Measurements from ENCODE around the gene RFTN1. TPM values are rescaled to one million over a fixed set of nuclear protein-coding genes. Genes with fewer than 3 reads are reported as not detected.

Gene RFTN1
- polyA plus RNA-seq, 2 donors, result 2.1 to 3.7 TPM

DNA sequence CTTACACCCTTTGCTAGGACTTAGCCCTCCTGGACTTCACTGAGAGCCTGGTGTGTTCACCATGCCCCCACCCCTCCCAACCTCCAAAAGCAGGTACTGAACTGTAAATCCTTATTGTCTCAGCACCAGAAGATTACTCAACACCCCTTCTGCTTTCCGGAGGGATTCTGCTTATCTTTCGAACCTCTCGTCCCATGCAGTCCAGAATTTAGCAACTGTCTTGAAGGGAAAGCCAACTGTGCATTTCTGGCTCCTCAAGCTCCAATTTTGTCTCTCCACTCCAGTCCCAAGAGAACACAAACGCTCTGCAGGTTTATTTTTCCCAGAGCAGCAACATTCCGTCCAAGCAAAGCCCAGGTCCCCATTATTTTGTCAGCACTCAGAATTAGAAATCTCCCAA is 49.6 kb downstream of the RFTN1 start:
- Histone ChIP-seq H3K4me3 (ENCODE audit: low read depth in 1 of 2, low read length in 2 of 2) (no peak overlapping the region), H3K36me3 (ENCODE audit: control insufficient read depth in 2 of 2, insufficient read depth in 2 of 2, low read length in 1 of 2) (no peaks in the 10 kb centered on the region), H3K27ac (ENCODE audit: low read depth in 2 of 2, low read length in 1 of 2) (no peak overlapping the region), H3K4me1 (ENCODE audit: control insufficient read depth in 2 of 2, insufficient read depth in 2 of 2, low read length in 1 of 2) (no peaks in the 10 kb centered on the region), H3K27me3 (ENCODE audit: control insufficient read depth in 1 of 2, insufficient read depth in 2 of 2, low read length in 2 of 2) (no peaks in the 10 kb centered on the region), H3K9me3 (ENCODE audit: control insufficient read depth in 2 of 2, insufficient read depth in 1 of 2, low read depth in 1 of 2, low read length in 1 of 2) (no peaks in the 10 kb centered on the region)
- 71 to 86% methylated on average over 5 of the region's 5 CpGs for WGBS, 2 donors

DNA sequence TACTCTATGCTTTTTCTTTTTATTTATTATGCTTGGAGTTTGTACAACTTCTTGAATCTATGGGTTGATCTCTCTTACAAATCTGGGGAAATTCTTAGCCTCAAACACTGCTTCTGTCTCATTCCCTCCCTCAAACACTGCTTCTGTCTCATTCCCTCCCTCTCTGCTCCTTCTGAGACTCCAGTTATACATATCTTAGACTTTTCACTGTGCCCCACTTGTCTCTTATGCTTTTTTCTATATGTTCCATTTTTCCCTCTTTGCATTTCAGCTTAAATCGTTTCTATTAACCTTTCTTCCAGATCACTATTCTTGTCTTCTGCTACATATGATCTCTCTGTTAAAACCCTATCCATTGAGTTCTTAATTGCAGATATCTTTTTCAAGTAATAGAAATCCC is 50.4 kb downstream of the RFTN1 start:
- Histone ChIP-seq H3K27me3 (ENCODE audit: control insufficient read depth in 1 of 2, insufficient read depth in 2 of 2, low read length in 2 of 2) (no peaks in the 10 kb centered on the region), H3K27ac (ENCODE audit: low read depth in 2 of 2, low read length in 1 of 2) (no peak overlapping the region), H3K9me3 (ENCODE audit: control insufficient read depth in 2 of 2, insufficient read depth in 1 of 2, low read depth in 1 of 2, low read length in 1 of 2) (no peaks in the 10 kb centered on the region), H3K4me3 (ENCODE audit: low read depth in 1 of 2, low read length in 2 of 2) (no peak overlapping the region), H3K36me3 (ENCODE audit: control insufficient read depth in 2 of 2, insufficient read depth in 2 of 2, low read length in 1 of 2) (no peaks in the 10 kb centered on the region), H3K4me1 (ENCODE audit: control insufficient read depth in 2 of 2, insufficient read depth in 2 of 2, low read length in 1 of 2) (no peaks in the 10 kb centered on the region)
- 77 to 85% methylated on average over 1 of the region's 1 CpG for WGBS, 2 donors

DNA sequence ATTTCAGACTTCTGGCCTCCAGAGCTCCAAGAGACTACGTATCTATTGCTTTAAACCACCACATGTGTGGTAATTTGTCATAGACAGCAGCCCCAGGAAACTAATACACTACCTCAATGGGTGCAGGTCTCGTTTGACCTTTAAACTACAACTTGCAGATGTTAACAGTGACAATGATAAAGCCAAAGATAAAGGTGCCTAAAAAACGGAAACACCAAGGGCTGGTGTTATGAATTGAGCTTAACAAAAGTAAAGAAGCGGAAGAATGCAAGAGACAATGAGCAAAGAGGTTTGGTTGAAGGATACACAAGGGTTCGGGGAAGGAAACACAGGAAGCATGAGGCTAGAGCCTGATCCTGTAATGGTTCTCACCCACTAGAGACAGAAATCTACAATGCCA is 50.8 kb downstream of the RFTN1 start:
- no peak overlapping the region for H3K4me3 ChIP-seq (ENCODE audit: low read depth in 1 of 2, low read length in 2 of 2)
- no peaks in the 10 kb centered on the region for H3K27me3 ChIP-seq (ENCODE audit: control insufficient read depth in 1 of 2, insufficient read depth in 2 of 2, low read length in 2 of 2)
- H3K4me1 ChIP-seq (ENCODE audit: control insufficient read depth in 2 of 2, insufficient read depth in 2 of 2, low read length in 1 of 2), result no peaks in the 10 kb centered on the region
- 64 to 74% methylated on average over 5 of the region's 5 CpGs for WGBS, 2 donors
- H3K36me3 ChIP-seq (ENCODE audit: control insufficient read depth in 2 of 2, insufficient read depth in 2 of 2, low read length in 1 of 2), result no peaks in the 10 kb centered on the region
- no peak overlapping the region for H3K27ac ChIP-seq (ENCODE audit: low read depth in 2 of 2, low read length in 1 of 2)
- H3K9me3 ChIP-seq (ENCODE audit: control insufficient read depth in 2 of 2, insufficient read depth in 1 of 2, low read depth in 1 of 2, low read length in 1 of 2), result no peaks in the 10 kb centered on the region

DNA sequence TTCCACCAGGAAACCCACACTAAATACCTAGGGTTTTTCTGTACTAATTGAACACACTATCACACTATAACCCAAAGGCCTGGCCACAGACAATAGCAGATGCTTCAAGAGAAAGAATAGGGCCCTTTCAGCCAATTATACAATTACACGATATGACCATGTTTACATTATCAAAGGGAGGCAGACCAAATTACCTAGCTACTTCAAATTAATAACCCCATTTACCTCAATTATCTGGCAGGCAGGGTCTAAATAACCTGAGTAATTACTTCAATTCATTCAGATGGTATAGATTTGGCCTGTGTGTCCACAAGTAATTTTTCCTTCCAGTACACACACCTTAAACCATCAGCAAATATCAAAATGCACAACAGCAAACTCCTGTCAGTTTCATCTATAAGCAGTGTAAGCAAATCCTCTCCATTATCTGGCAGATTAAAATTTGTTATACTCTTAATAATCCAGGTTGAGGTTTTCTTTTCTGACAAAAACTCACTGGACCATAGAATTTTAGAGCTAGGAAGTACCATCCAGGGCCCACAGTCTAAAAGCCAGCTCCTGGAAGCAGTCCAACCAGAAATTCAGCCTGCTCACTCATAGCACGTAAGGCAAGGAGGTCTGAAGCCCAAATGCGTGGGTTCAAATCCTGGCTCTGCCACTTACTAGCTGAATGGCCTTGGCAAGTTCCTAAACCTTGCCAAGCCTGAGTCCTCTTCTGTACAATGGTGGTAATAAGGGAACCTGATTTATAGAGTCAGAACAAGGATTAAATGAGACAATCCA is 51.8 kb downstream of the RFTN1 start:
- H3K4me3 ChIP-seq (ENCODE audit: low read depth in 1 of 2, low read length in 2 of 2), result no peak overlapping the region
- WGBS, 2 donors, result 78 to 79% methylated on average over 3 of the region's 3 CpGs
- H3K27ac ChIP-seq (ENCODE audit: low read depth in 2 of 2, low read length in 1 of 2), result no peak overlapping the region
- H3K9me3 ChIP-seq (ENCODE audit: control insufficient read depth in 2 of 2, insufficient read depth in 1 of 2, low read depth in 1 of 2, low read length in 1 of 2), result no peaks in the 10 kb centered on the region
- H3K36me3 ChIP-seq (ENCODE audit: control insufficient read depth in 2 of 2, insufficient read depth in 2 of 2, low read length in 1 of 2), result no peaks in the 10 kb centered on the region
- H3K27me3 ChIP-seq (ENCODE audit: control insufficient read depth in 1 of 2, insufficient read depth in 2 of 2, low read length in 2 of 2), result no peaks in the 10 kb centered on the region
- no peaks in the 10 kb centered on the region for H3K4me1 ChIP-seq (ENCODE audit: control insufficient read depth in 2 of 2, insufficient read depth in 2 of 2, low read length in 1 of 2)

DNA sequence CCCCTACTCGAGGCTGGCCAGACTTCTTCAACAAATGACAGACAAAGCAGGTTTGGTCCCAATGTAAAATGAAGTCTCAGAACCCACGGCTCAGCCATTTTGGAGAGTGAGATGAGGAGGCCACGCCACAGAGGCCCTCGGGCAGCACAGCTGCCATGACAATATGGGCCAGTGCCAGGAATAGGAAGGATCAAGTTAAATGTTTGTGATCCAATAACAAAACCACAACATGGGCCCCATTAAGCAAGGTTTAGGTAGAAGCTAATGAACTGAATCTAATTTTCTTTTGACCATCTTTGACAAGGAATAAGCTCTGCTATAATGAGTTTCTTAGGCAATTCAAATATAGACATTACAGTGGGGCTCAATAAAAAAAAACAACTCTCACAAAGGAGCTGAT is 52.6 kb downstream of the RFTN1 start:
- Histone ChIP-seq H3K27ac (ENCODE audit: low read depth in 2 of 2, low read length in 1 of 2) (peak overlapping the region in 1 of 2 donors; percentile 22), H3K9me3 (ENCODE audit: control insufficient read depth in 2 of 2, insufficient read depth in 1 of 2, low read depth in 1 of 2, low read length in 1 of 2) (no peaks in the 10 kb centered on the region), H3K4me1 (ENCODE audit: control insufficient read depth in 2 of 2, insufficient read depth in 2 of 2, low read length in 1 of 2) (no peaks in the 10 kb centered on the region), H3K4me3 (ENCODE audit: low read depth in 1 of 2, low read length in 2 of 2) (no peak overlapping the region), H3K36me3 (ENCODE audit: control insufficient read depth in 2 of 2, insufficient read depth in 2 of 2, low read length in 1 of 2) (no peaks in the 10 kb centered on the region), H3K27me3 (ENCODE audit: control insufficient read depth in 1 of 2, insufficient read depth in 2 of 2, low read length in 2 of 2) (no peaks in the 10 kb centered on the region)
- 73 to 75% methylated on average over 4 of the region's 4 CpGs for WGBS, 2 donors

DNA sequence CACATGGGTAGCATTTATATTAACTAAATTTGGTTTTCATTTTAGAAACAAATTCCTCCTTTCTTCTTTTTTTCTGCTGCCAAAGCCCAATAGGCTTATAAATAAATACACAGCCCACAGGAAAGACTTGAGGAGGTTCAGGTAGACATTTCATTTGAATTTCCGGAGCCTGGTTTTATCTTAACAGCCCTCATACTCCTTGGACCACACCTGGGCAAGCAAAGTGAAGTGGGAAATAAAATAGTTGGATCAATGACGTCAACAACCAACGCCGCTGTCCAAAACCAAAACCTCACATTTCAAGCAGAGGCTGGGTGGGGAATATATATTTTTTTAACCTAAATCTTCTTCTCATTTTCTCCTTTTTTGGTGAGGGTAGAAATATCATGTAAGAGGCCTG is 53.2 kb downstream of the RFTN1 start:
- Histone ChIP-seq H3K4me1 (ENCODE audit: control insufficient read depth in 2 of 2, insufficient read depth in 2 of 2, low read length in 1 of 2) (no peaks in the 10 kb centered on the region), H3K9me3 (ENCODE audit: control insufficient read depth in 2 of 2, insufficient read depth in 1 of 2, low read depth in 1 of 2, low read length in 1 of 2) (no peaks in the 10 kb centered on the region), H3K36me3 (ENCODE audit: control insufficient read depth in 2 of 2, insufficient read depth in 2 of 2, low read length in 1 of 2) (no peaks in the 10 kb centered on the region), H3K27me3 (ENCODE audit: control insufficient read depth in 1 of 2, insufficient read depth in 2 of 2, low read length in 2 of 2) (no peaks in the 10 kb centered on the region), H3K27ac (ENCODE audit: low read depth in 2 of 2, low read length in 1 of 2) (no peak overlapping the region), H3K4me3 (ENCODE audit: low read depth in 1 of 2, low read length in 2 of 2) (no peak overlapping the region)
- WGBS, 2 donors, result 87 to 91% methylated on average over 4 of the region's 4 CpGs

DNA sequence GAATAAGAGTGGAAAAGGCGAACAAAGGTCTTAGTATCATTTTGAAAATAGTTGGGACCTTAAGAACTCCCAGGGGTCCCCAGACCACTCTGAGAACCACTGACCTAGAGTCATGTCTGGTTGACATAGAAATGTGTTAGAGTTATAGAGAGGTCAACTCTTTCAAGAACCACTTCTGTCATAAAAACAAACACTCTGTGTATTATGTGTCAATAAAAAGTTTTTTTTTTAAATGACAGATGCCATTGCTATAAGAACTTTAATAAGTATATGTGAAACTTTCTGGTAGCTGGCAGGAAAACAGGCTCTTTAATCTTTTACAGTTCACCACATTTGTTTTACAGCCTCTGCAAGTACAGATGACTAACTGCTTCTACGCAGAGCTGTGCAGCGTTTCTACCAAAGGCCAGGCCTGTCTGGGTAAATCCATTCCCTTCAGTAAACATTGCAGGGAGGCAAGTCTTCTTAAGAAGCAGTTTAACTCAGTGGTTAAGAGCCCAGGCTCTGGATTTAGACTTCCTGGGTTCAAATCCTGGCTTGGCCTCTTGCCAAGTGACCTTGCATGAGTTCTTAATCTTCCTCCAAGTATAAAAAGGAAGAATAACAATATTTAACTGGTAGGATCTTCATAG is 56.6 kb downstream of the RFTN1 start:
- Histone ChIP-seq H3K4me3 (ENCODE audit: low read depth in 1 of 2, low read length in 2 of 2) (no peak overlapping the region), H3K9me3 (ENCODE audit: control insufficient read depth in 2 of 2, insufficient read depth in 1 of 2, low read depth in 1 of 2, low read length in 1 of 2) (no peaks in the 10 kb centered on the region), H3K36me3 (ENCODE audit: control insufficient read depth in 2 of 2, insufficient read depth in 2 of 2, low read length in 1 of 2) (no peaks in the 10 kb centered on the region), H3K27me3 (ENCODE audit: control insufficient read depth in 1 of 2, insufficient read depth in 2 of 2, low read length in 2 of 2) (no peaks in the 10 kb centered on the region), H3K4me1 (ENCODE audit: control insufficient read depth in 2 of 2, insufficient read depth in 2 of 2, low read length in 1 of 2) (no peaks in the 10 kb centered on the region), H3K27ac (ENCODE audit: low read depth in 2 of 2, low read length in 1 of 2) (no peak overlapping the region)
- WGBS, 2 donors, result 61 to 68% methylated on average over 3 of the region's 3 CpGs

DNA sequence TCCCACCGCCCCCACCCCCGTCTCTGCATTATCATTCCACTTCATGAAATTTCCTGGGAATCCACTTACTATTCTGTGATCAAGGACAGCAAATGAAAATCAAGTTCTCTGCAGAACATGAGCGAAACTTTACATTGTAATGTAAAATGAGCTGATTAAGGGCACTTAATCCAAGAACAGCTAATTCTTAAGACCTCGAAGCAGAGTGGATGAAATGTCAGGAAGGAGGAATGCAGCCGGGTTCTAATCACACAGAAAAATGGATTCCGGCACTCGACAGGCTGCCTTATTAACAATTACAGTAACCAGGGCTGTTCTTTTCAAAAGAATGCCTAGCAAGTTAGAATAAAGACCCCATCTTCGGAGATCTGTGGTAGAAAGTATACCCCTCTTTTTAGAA is 57.5 kb downstream of the RFTN1 start:
- no peak overlapping the region for H3K4me3 ChIP-seq (ENCODE audit: low read depth in 1 of 2, low read length in 2 of 2)
- WGBS, 2 donors, result 84 to 91% methylated on average over 8 of the region's 8 CpGs

DNA sequence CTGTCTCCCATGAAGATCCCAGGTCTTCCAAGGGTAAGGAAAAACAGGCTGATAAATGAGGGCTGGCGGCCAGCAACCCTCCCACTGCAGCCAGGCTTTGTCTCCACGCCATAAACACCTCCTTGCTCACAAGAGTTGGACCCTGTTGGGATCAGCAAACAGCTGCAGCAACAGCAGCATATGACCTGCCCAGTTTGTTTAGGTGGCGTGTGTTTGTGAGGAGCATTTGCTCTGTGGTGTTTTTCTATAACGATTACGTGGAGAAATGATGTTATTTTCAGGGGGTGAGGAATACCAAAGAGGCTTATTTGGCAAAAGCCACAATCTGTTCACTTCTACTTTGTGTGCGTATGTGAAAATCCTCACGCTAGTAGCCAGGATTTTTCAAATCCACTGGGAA is 58.5 kb downstream of the RFTN1 start:
- no peaks in the 10 kb centered on the region for H3K4me1 ChIP-seq (ENCODE audit: control insufficient read depth in 2 of 2, insufficient read depth in 2 of 2, low read length in 1 of 2)
- H3K36me3 ChIP-seq (ENCODE audit: control insufficient read depth in 2 of 2, insufficient read depth in 2 of 2, low read length in 1 of 2), result no peaks in the 10 kb centered on the region
- H3K4me3 ChIP-seq (ENCODE audit: low read depth in 1 of 2, low read length in 2 of 2), result no peak overlapping the region
- 73 to 76% methylated on average over 7 of the region's 7 CpGs for WGBS, 2 donors
- H3K9me3 ChIP-seq (ENCODE audit: control insufficient read depth in 2 of 2, insufficient read depth in 1 of 2, low read depth in 1 of 2, low read length in 1 of 2), result no peaks in the 10 kb centered on the region
- H3K27ac ChIP-seq (ENCODE audit: low read depth in 2 of 2, low read length in 1 of 2), result no peak overlapping the region
- no peaks in the 10 kb centered on the region for H3K27me3 ChIP-seq (ENCODE audit: control insufficient read depth in 1 of 2, insufficient read depth in 2 of 2, low read length in 2 of 2)

More for the DNA sequence above, 57.5 kb downstream of the RFTN1 start:
- Histone ChIP-seq H3K36me3 (ENCODE audit: control insufficient read depth in 2 of 2, insufficient read depth in 2 of 2, low read length in 1 of 2) (no peaks in the 10 kb centered on the region), H3K27ac (ENCODE audit: low read depth in 2 of 2, low read length in 1 of 2) (no peak overlapping the region), H3K4me1 (ENCODE audit: control insufficient read depth in 2 of 2, insufficient read depth in 2 of 2, low read length in 1 of 2) (no peaks in the 10 kb centered on the region), H3K27me3 (ENCODE audit: control insufficient read depth in 1 of 2, insufficient read depth in 2 of 2, low read length in 2 of 2) (no peaks in the 10 kb centered on the region), H3K9me3 (ENCODE audit: control insufficient read depth in 2 of 2, insufficient read depth in 1 of 2, low read depth in 1 of 2, low read length in 1 of 2) (no peaks in the 10 kb centered on the region)

DNA sequence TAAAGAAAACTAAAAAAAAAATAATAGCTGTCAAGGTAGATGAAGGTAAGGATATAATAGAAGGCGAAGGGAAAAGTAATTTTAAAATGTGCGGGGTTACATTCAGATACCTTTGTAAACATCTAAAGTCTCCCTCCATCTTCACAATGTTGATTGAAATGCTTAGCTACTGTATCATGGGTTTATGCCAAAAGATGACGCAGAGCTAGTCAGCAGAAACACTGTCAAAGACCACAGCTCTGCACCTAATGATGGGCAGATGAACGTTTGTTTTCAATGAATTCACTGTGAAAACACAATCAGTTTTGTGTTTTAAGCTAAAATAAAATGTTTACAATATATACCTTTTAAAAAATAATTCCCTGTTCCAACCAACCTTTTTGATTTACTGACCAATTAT is 61.2 kb downstream of the RFTN1 start:
- Histone ChIP-seq H3K27ac (ENCODE audit: low read depth in 2 of 2, low read length in 1 of 2) (no peak overlapping the region), H3K36me3 (ENCODE audit: control insufficient read depth in 2 of 2, insufficient read depth in 2 of 2, low read length in 1 of 2) (no peaks in the 10 kb centered on the region), H3K4me1 (ENCODE audit: control insufficient read depth in 2 of 2, insufficient read depth in 2 of 2, low read length in 1 of 2) (peaks cover 0 to 3% of the 10 kb centered on the region in 2 donors), H3K4me3 (ENCODE audit: low read depth in 1 of 2, low read length in 2 of 2) (no peak overlapping the region), H3K27me3 (ENCODE audit: control insufficient read depth in 1 of 2, insufficient read depth in 2 of 2, low read length in 2 of 2) (no peaks in the 10 kb centered on the region), H3K9me3 (ENCODE audit: control insufficient read depth in 2 of 2, insufficient read depth in 1 of 2, low read depth in 1 of 2, low read length in 1 of 2) (no peaks in the 10 kb centered on the region)
- 81 to 82% methylated on average over 4 of the region's 4 CpGs for WGBS, 2 donors
